Esophagus (tissue), 2 donors: ENCODE data around the gene NAALADL1. TPM values are rescaled to one million over a fixed set of nuclear protein-coding genes. Genes with fewer than 3 reads are reported as not detected.
A peak's percentile ranks its signal among the peaks of the same experiment; 100 is the strongest.

ENCODE experiments used
- H3K27ac ChIP-seq, 2 donors: one replicate each; pipeline ENCODE4 v1.5.1; 2013; ENCODE audit warnings: low read depth in 2 of 2, mild to moderate bottlenecking in 2 of 2, inconsistent platforms in 1 of 2, low read length in 1 of 2, moderate library complexity in 1 of 2
- H3K27me3 ChIP-seq, 2 donors: one replicate each; pipeline ENCODE4 v1.6.1; 2013; ENCODE audit warnings: low read length in 2 of 2, control low read depth in 1 of 2, mild to moderate bottlenecking in 1 of 2; ENCODE audit not compliant: insufficient read depth in 2 of 2, control insufficient read depth in 1 of 2
- H3K36me3 ChIP-seq, 2 donors: one replicate each; pipeline ENCODE4 v1.6.1; 2013; ENCODE audit warnings: low read length in 1 of 2; ENCODE audit not compliant: control insufficient read depth in 2 of 2, insufficient read depth in 2 of 2
- H3K4me1 ChIP-seq, 2 donors: one replicate each; pipeline ENCODE4 v1.6.1; 2013; ENCODE audit warnings: low read length in 1 of 2; ENCODE audit not compliant: control insufficient read depth in 2 of 2, insufficient read depth in 2 of 2
- H3K4me3 ChIP-seq, 2 donors: one replicate each; pipeline ENCODE4 v1.5.1; 2013; ENCODE audit warnings: low read length in 2 of 2, mild to moderate bottlenecking in 2 of 2, low read depth in 1 of 2, moderate library complexity in 1 of 2
- H3K9me3 ChIP-seq, 2 donors: one replicate each; pipeline ENCODE4 v1.6.1; 2013; ENCODE audit warnings: mild to moderate bottlenecking in 2 of 2, low read depth in 1 of 2, low read length in 1 of 2, moderate library complexity in 1 of 2; ENCODE audit not compliant: control insufficient read depth in 2 of 2, insufficient read depth in 1 of 2
- WGBS, 2 donors: extraction: QIAGEN DNeasy Blood & Tissue Kit; methylation state at CpG; one replicate each; pipeline ENCODE4 v1.1.7; 2013; 5-methylcytosine and 5-hydroxymethylcytosine counted together
- polyA plus RNA-seq, 2 donors: library from polyadenylated mRNA; stranded (reverse); fragments of 200-250 nt; gene quantifications; one replicate each; pipeline ENCODE4 v1.2.3, GENCODE V29; 2013
- donor health status: healthy with polysubstance abuse.
- donor health status: Bipolar disorder and iron deficiency.

NAALADL1 gene, protein sequence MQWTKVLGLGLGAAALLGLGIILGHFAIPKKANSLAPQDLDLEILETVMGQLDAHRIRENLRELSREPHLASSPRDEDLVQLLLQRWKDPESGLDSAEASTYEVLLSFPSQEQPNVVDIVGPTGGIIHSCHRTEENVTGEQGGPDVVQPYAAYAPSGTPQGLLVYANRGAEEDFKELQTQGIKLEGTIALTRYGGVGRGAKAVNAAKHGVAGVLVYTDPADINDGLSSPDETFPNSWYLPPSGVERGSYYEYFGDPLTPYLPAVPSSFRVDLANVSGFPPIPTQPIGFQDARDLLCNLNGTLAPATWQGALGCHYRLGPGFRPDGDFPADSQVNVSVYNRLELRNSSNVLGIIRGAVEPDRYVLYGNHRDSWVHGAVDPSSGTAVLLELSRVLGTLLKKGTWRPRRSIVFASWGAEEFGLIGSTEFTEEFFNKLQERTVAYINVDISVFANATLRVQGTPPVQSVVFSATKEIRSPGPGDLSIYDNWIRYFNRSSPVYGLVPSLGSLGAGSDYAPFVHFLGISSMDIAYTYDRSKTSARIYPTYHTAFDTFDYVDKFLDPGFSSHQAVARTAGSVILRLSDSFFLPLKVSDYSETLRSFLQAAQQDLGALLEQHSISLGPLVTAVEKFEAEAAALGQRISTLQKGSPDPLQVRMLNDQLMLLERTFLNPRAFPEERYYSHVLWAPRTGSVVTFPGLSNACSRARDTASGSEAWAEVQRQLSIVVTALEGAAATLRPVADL
- polyA plus RNA-seq = 1 to 10 TPM; 3.0 to 6.0 TPM

DNA sequence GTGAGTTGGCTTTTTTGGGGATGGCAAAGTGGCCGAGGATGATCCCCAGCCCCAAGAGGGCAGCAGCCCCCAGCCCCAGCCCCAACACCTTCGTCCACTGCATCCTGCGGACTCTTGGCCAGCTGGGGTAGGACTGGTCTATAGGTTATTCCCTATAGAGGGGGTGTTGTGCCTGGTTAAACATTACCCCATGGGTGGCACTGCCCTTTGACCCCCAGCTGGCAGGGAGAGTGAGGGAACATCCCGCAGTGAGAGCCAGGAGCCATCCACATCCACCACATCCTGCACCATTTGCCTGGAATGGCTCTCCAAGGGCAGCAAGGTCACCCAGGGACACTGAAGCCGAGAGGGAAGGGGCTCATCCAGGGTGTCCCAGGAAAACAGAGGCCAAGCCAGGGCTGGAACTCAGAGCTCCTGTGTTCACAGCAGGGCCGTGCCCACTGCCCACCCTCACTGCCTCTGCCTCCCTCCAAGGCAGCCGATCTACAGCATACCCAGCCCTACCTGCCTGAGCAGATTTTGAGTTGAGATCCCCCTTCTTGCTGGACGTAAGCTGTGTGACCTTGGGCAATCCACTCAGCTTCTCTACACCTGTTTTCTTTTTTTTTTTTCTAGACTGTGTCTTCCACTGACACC lies at the start of gene NAALADL1:
TSS of gene NAALADL1 (minus strand) at position 135 of the 636 bp plus-strand sequence. CDS start at position 103, 32 bp downstream.
- Histone ChIP-seq H3K4me3 (no peak within 1 kb of the TSS), H3K9me3 (no peaks in the 10 kb centered on the region), H3K27ac (no peak within 1 kb of the TSS), H3K36me3 (no peaks in the 10 kb centered on the region), H3K4me1 (peaks cover 0 to 6% of the 10 kb centered on the region in 2 donors), H3K27me3 (no peaks in the 10 kb centered on the region)
- 81 to 84% methylated on average over 8 of the region's 8 CpGs for WGBS, 2 donors

DNA sequence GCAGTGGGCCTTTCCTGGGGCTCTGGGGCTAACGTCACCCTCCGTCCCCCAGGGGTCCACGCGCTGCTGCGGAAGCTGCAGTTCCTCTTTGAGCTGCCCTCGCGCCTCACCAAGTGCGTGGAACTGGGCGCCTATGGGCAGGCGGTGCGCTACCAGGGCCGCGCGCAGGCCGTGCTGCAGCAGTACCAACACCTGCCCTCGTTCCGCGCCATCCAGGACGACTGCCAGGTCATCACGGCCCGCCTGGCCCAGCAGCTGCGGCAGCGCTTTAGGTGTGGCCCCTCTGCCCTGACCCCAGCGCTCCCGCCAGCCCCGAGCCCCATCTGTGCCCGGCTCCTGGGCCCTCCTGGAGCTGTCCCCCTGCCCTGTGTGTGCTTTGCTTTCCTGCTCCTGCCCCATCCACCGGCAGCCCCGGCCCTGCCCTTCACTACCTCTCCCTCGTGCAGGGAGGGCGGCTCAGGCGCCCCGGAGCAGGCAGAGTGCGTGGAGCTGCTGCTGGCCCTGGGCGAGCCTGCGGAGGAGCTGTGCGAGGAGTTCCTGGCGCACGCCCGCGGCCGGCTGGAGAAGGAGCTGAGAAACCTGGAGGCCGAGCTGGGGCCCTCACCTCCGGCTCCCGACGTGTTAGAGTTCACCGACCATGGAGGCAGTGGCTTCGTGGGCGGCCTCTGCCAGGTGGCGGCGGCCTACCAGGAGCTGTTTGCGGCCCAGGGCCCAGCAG lies 49.6 kb upstream of the NAALADL1 start:
- H3K4me1 ChIP-seq = peaks cover 4 to 27% of the 10 kb centered on the region in 2 donors
- WGBS, 2 donors = 93 to 94% methylated on average over 47 to 52 of the region's 52 CpGs
- H3K27ac ChIP-seq = peak overlapping the region in 1 of 2 donors; percentile 63
- peaks cover 0 to 31% of the 10 kb centered on the region in 2 donors for H3K36me3 ChIP-seq
- no peaks in the 10 kb centered on the region for H3K9me3 ChIP-seq
- H3K27me3 ChIP-seq = no peaks in the 10 kb centered on the region
- no peak overlapping the region for H3K4me3 ChIP-seq

DNA sequence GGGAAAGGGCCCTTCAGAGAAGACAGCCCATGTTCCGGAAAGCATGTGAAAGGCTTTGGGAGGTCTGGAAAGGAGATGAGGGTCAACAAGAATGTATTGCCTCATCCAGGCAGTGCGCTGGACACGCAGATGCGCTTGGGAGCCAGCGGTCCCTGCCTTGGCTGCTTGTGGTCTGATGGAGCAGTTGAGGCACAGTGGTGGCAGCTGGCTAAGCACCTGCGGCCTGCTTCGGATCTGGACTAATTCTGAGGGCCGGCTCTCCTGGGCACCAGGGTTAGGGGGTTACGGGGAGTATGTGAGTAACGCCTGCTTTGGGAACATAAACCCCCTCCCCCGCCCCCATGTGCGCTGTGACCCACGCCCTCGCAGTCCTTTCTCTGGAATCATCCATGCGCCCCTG lies 48.7 kb upstream of the NAALADL1 start:
- WGBS, 2 donors = 95 to 96% methylated on average over 15 of the region's 15 CpGs
- H3K27me3 ChIP-seq = no peaks in the 10 kb centered on the region
- no peaks in the 10 kb centered on the region for H3K9me3 ChIP-seq
- H3K4me1 ChIP-seq = peaks cover 2 to 22% of the 10 kb centered on the region in 2 donors
- H3K4me3 ChIP-seq = no peak overlapping the region
- H3K36me3 ChIP-seq = peaks cover 0 to 31% of the 10 kb centered on the region in 2 donors
- H3K27ac ChIP-seq = no peak overlapping the region

DNA sequence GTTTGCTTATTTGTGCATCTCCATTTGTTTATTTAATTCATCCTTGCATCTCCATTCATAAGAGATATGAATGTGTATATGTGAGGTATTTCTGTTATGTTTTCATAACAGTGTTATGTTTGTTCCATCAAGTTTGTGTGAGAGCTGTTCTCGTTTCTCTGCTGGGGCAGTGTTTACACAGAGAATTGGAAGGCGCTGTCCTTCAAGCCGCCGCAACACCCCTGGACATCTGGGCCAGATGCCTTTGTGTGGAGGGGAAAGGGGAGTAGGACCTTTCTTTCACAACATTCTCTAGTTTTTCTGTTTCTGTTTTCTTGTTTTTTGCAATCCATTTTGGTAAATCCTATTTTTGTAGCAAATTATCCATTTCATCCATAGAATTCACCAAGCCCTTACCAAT lies 46.3 kb upstream of the NAALADL1 start:
- Histone ChIP-seq H3K4me1 (peaks cover 2 to 9% of the 10 kb centered on the region in 2 donors), H3K36me3 (peaks cover 0 to 26% of the 10 kb centered on the region in 2 donors), H3K9me3 (no peaks in the 10 kb centered on the region), H3K27me3 (no peaks in the 10 kb centered on the region), H3K27ac (no peak overlapping the region), H3K4me3 (no peak overlapping the region)
- WGBS, 2 donors = 72 to 76% methylated on average over 4 of the region's 4 CpGs

DNA sequence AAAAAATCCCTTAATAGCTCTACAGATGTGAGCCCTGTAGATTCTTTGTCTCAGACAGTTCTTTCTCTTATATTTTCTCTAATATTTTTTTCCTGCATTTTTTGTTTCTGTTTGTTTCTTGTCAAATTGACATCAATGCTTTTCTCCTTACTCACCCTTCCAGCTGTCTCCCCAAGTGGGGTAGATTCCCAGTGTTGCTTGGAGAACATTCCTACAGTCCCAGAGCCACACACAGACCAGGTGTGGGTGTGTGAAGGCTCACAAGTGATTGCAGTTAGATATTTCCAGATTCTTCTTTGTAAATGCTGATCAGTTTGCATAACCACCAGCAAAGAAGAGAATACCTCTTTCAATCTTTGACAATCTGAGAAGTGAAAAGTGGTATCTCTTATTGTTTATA lies 45.1 kb upstream of the NAALADL1 start:
- Histone ChIP-seq H3K27ac (no peak overlapping the region), H3K4me1 (no peaks in the 10 kb centered on the region), H3K36me3 (peaks cover 0 to 16% of the 10 kb centered on the region in 2 donors), H3K4me3 (no peak overlapping the region), H3K27me3 (no peaks in the 10 kb centered on the region), H3K9me3 (no peaks in the 10 kb centered on the region)

DNA sequence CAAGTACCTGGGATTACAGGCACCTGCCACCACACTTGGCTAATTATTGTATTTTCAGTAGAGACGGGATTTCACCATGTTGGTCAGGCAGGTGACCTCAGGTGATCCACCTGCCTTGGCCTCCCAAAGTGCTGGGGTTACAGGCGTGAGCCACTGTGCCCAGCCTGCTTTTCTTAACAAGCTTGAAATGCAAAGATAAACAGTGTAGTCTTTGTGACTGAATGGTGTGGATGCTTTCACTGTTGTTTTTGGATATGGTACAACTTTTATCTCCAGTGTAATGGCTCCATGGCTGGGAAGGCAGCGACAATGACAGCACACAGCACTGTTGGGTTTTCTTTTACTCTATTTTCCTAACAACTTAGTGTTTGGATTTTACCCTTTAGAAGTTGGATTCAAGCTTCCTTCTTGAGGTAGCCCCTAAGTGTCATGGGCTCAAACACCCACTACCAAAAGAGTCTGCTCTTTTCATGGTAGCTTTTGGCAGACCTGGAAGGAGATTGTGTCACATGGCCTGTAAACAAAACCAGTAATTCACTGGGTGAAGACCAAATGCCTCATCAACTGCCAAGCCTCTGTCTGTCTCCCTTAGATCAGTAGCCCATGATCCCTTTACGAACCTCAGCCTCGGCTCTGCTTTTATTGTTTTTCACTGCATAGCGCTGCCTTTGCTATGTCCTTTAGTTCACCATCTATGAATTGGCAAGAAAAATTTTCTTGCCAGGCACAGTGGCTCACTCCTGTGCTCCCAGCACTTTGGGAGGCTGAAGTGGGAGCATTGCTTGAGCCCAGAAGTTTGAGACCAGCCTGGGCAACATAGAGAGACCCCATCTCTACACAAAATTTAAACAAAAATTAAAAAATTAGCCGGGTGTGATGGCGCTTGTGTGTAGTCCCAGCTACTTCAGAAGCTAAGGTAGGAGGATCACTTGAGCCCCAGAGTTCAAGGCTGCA lies 44.1 kb upstream of the NAALADL1 start:
- Histone ChIP-seq H3K36me3 (peaks cover 0 to 10% of the 10 kb centered on the region in 2 donors), H3K4me1 (no peaks in the 10 kb centered on the region), H3K9me3 (no peaks in the 10 kb centered on the region), H3K4me3 (no peak overlapping the region), H3K27ac (peak overlapping the region; percentile 1 to 81), H3K27me3 (no peaks in the 10 kb centered on the region)
- WGBS, 2 donors = 77 to 82% methylated on average over 8 of the region's 8 CpGs

DNA sequence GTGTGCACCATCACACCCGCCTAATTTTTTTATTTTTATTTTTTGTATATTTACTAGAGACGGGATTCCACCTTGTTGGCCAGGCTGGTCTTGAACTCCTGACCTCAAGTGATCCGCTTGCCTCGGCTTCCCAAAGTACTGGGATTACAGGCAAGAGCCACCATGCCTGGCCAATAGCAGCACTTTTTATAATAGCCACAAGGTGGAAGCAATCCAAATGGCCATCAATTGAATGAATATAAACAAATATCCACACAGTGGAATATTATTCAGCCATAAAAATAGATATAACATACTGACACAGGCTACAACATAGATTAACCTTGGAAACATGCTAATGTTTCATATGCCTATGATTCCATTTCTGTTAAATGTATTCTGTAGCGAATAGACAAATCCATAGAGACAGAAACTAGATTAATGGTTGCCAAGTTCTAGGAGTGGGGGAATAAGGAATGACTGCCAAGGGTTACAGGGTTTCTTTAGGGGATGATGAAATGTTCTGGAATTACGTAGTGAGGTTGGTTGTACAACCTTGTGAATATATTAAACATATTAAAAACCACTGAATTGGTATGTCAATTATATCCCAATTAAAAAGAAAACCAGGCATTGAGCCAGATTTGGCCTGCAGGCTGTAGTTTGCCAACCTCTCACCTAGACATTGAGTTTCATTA lies 42.5 kb upstream of the NAALADL1 start:
- 81 to 82% methylated on average over 6 of the region's 6 CpGs for WGBS, 2 donors
- peaks cover 0 to 4% of the 10 kb centered on the region in 2 donors for H3K36me3 ChIP-seq
- no peak overlapping the region for H3K4me3 ChIP-seq
- no peaks in the 10 kb centered on the region for H3K9me3 ChIP-seq
- H3K27me3 ChIP-seq = no peaks in the 10 kb centered on the region
- peaks cover 0 to 7% of the 10 kb centered on the region in 2 donors for H3K4me1 ChIP-seq
- H3K27ac ChIP-seq = peak overlapping the region in 1 of 2 donors; percentile 49

DNA sequence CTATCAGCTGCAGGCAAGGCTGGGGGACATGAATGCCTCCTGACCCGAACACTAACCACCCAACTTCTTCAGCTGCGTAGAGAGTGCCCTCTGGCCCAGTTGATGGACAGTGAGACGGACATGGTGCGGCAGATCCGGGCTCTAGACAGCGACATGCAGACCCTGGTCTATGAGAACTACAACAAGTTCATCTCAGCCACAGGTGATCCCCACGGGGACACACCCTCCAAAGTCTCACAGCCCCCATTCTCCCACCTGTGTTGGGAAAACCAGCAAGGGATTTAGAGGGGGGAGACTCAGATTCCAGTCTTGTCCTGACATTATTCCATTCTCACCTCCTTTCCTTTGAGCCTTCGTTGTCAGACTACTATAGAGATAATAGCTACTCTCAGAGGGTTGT lies 38.6 kb upstream of the NAALADL1 start:
- peak overlapping the region; percentile 94 to 96 for H3K27ac ChIP-seq

More for the DNA sequence above, 38.6 kb upstream of the NAALADL1 start:
- WGBS, 2 donors = 30 to 34% methylated on average over 8 of the region's 8 CpGs
- Histone ChIP-seq H3K27me3 (no peaks in the 10 kb centered on the region), H3K4me3 (peak overlapping the region; percentile 70 to 93), H3K4me1 (peaks cover 0 to 11% of the 10 kb centered on the region in 2 donors), H3K9me3 (no peaks in the 10 kb centered on the region), H3K36me3 (peaks cover 0 to 4% of the 10 kb centered on the region in 2 donors)
